Measurements from ENCODE around the gene ZNF275.
A peak's percentile ranks its signal among the peaks of the same experiment; 100 is the strongest.
"Not testable (repeated sequence)": the region's sequence is repeated elsewhere in the genome, so short reads cannot be mapped to it uniquely, and the experiment has no call there.

Gene ZNF275

GRCh38 chrX:153307276-153308178 lies 26.4 kb upstream of the ZNF275 start:
- no peaks in the 10 kb centered on the region for H3K36me3 Mint-ChIP-seq (ENCODE audit: low read depth)
- H3K27me3 Mint-ChIP-seq, result peaks cover 20% of the 10 kb centered on the region
- no peak overlapping the region for H3K4me3 Mint-ChIP-seq
- no peaks in the 10 kb centered on the region for H3K4me1 Mint-ChIP-seq (ENCODE audit: low read depth)
- no peak overlapping the region for H3K27ac Mint-ChIP-seq
- intact Hi-C loops (cut with micrococcal nuclease), result no loop called here
- no peaks in the 10 kb centered on the region for H3K9me3 Mint-ChIP-seq

GRCh38 chrX:153310901-153311300 lies 23.1 kb upstream of the ZNF275 start:
- H3K36me3 Mint-ChIP-seq (ENCODE audit: low read depth), result no peaks in the 10 kb centered on the region

GRCh38 chrX:153312041-153312440 lies 21.9 kb upstream of the ZNF275 start:
- Mint-ChIP-seq H3K4me1 (ENCODE audit: low read depth) (no peaks in the 10 kb centered on the region), H3K27ac (no peak overlapping the region), H3K4me3 (no peak overlapping the region), H3K27me3 (no peaks in the 10 kb centered on the region), H3K9me3 (no peaks in the 10 kb centered on the region), H3K36me3 (ENCODE audit: low read depth) (no peaks in the 10 kb centered on the region)
- intact Hi-C loops (cut with micrococcal nuclease), result no loop called here

More at GRCh38 chrX:153310901-153311300, 23.1 kb upstream of the ZNF275 start:
- Mint-ChIP-seq H3K4me3 (no peak overlapping the region), H3K27me3 (no peaks in the 10 kb centered on the region), H3K4me1 (ENCODE audit: low read depth) (no peaks in the 10 kb centered on the region), H3K9me3 (no peaks in the 10 kb centered on the region), H3K27ac (no peak overlapping the region)
- intact Hi-C loops (cut with micrococcal nuclease), result no loop called here

GRCh38 chrX:153312842-153313241 lies 21.1 kb upstream of the ZNF275 start:
- H3K4me3 Mint-ChIP-seq, result no peak overlapping the region
- H3K27ac Mint-ChIP-seq, result no peak overlapping the region
- no peaks in the 10 kb centered on the region for H3K36me3 Mint-ChIP-seq (ENCODE audit: low read depth)
- no peaks in the 10 kb centered on the region for H3K9me3 Mint-ChIP-seq
- H3K27me3 Mint-ChIP-seq, result no peaks in the 10 kb centered on the region
- intact Hi-C loops (cut with micrococcal nuclease), result no loop called here
- no peaks in the 10 kb centered on the region for H3K4me1 Mint-ChIP-seq (ENCODE audit: low read depth)

GRCh38 chrX:153317306-153317705 lies 16.6 kb upstream of the ZNF275 start:
- intact Hi-C loops (cut with micrococcal nuclease), result no loop called here
- no peaks in the 10 kb centered on the region for H3K36me3 Mint-ChIP-seq (ENCODE audit: low read depth)
- no peaks in the 10 kb centered on the region for H3K9me3 Mint-ChIP-seq
- no peak overlapping the region for H3K4me3 Mint-ChIP-seq
- H3K4me1 Mint-ChIP-seq (ENCODE audit: low read depth), result no peaks in the 10 kb centered on the region
- peaks cover 21% of the 10 kb centered on the region for H3K27me3 Mint-ChIP-seq
- no peak overlapping the region for H3K27ac Mint-ChIP-seq

GRCh38 chrX:153317996-153318722 lies 15.8 kb upstream of the ZNF275 start:
- H3K36me3 Mint-ChIP-seq (ENCODE audit: low read depth), result no peaks in the 10 kb centered on the region
- H3K4me3 Mint-ChIP-seq, result no peak overlapping the region
- H3K27me3 Mint-ChIP-seq, result peaks cover 23% of the 10 kb centered on the region
- H3K4me1 Mint-ChIP-seq (ENCODE audit: low read depth), result no peaks in the 10 kb centered on the region
- intact Hi-C loops (cut with micrococcal nuclease), result no loop called here
- no peaks in the 10 kb centered on the region for H3K9me3 Mint-ChIP-seq
- no peak overlapping the region for H3K27ac Mint-ChIP-seq

- H3K36me3 Mint-ChIP-seq (ENCODE audit: low read depth), result no peaks in the 10 kb centered on the region
- intact Hi-C loops (cut with micrococcal nuclease), result no loop called here
- no peak overlapping the region for H3K27ac Mint-ChIP-seq
- no peak overlapping the region for H3K4me3 Mint-ChIP-seq
- H3K9me3 Mint-ChIP-seq, result no peaks in the 10 kb centered on the region
- peaks cover 24% of the 10 kb centered on the region for H3K27me3 Mint-ChIP-seq
- H3K4me1 Mint-ChIP-seq (ENCODE audit: low read depth), result no peaks in the 10 kb centered on the region
Measured at GRCh38 chrX:153318811-153319210, 15.1 kb upstream of the ZNF275 start.

GRCh38 chrX:153319295-153320046 lies 14.5 kb upstream of the ZNF275 start:
- Mint-ChIP-seq H3K36me3 (ENCODE audit: low read depth) (no peaks in the 10 kb centered on the region), H3K9me3 (no peaks in the 10 kb centered on the region), H3K4me1 (ENCODE audit: low read depth) (no peaks in the 10 kb centered on the region), H3K4me3 (no peak overlapping the region), H3K27ac (no peak overlapping the region), H3K27me3 (peaks cover 29% of the 10 kb centered on the region)
- intact Hi-C loops (cut with micrococcal nuclease), result no loop called here

GRCh38 chrX:153320047-153320443 lies 13.9 kb upstream of the ZNF275 start:
- intact Hi-C loops (cut with micrococcal nuclease); H3K4me1 Mint-ChIP-seq (ENCODE audit: low read depth); H3K9me3 Mint-ChIP-seq; H3K27ac Mint-ChIP-seq; H3K36me3 Mint-ChIP-seq (ENCODE audit: low read depth); H3K4me3 Mint-ChIP-seq: not testable (repeated sequence)
- peaks cover 29% of the 10 kb centered on the region for H3K27me3 Mint-ChIP-seq

GRCh38 chrX:153320555-153321184 lies 13.3 kb upstream of the ZNF275 start:
- Mint-ChIP-seq H3K27ac (no peak overlapping the region), H3K9me3 (no peaks in the 10 kb centered on the region), H3K36me3 (ENCODE audit: low read depth) (no peaks in the 10 kb centered on the region), H3K4me1 (ENCODE audit: low read depth) (no peaks in the 10 kb centered on the region), H3K27me3 (peaks cover 33% of the 10 kb centered on the region), H3K4me3 (no peak overlapping the region)
- intact Hi-C loops (cut with micrococcal nuclease), result no loop called here

GRCh38 chrX:153321381-153322124 lies 12.4 kb upstream of the ZNF275 start, which contains the start of gene PNMA6F:
PNMA6F (minus strand) TSS chrX:153321767; CDS start chrX:153320674, 1,093 bp downstream.
- H3K27me3 Mint-ChIP-seq, result peaks cover 33% of the 10 kb centered on the region
- H3K4me3 Mint-ChIP-seq, result no peak within 1 kb of the TSS
- no peaks in the 10 kb centered on the region for H3K36me3 Mint-ChIP-seq (ENCODE audit: low read depth)
- intact Hi-C loops (cut with micrococcal nuclease), result no loop called here
- H3K27ac Mint-ChIP-seq, result no peak within 1 kb of the TSS
- no peaks in the 10 kb centered on the region for H3K4me1 Mint-ChIP-seq (ENCODE audit: low read depth)
- no peaks in the 10 kb centered on the region for H3K9me3 Mint-ChIP-seq

- no peaks in the 10 kb centered on the region for H3K4me1 Mint-ChIP-seq (ENCODE audit: low read depth)
- H3K27ac Mint-ChIP-seq, result no peak overlapping the region
- H3K27me3 Mint-ChIP-seq, result peaks cover 27% of the 10 kb centered on the region
- no peak overlapping the region for H3K4me3 Mint-ChIP-seq
- no peaks in the 10 kb centered on the region for H3K36me3 Mint-ChIP-seq (ENCODE audit: low read depth)
- intact Hi-C loops (cut with micrococcal nuclease), result no loop called here
- H3K9me3 Mint-ChIP-seq, result no peaks in the 10 kb centered on the region
Measured at GRCh38 chrX:153327561-153327960, 6.4 kb upstream of the ZNF275 start.

GRCh38 chrX:153333266-153333665 lies 687 bp upstream of the ZNF275 start:
- peaks cover 8% of the 10 kb centered on the region for H3K4me1 Mint-ChIP-seq (ENCODE audit: low read depth)
- intact Hi-C loops (cut with micrococcal nuclease), result no loop called here
- peak overlapping the region; percentile 80 for H3K27ac Mint-ChIP-seq
- peaks cover 6% of the 10 kb centered on the region for H3K36me3 Mint-ChIP-seq (ENCODE audit: low read depth)
- peaks cover 10% of the 10 kb centered on the region for H3K27me3 Mint-ChIP-seq
- H3K9me3 Mint-ChIP-seq, result no peaks in the 10 kb centered on the region
- no peak overlapping the region for H3K4me3 Mint-ChIP-seq

Measured in dendritic cell treated with granulocyte-macrophage colony-stimulating factor and Interleukin-4, amounts not matched to agents 40 ng/mL and 50 ng/mL, for 4 days (primary cell).